ENCODE measurements around the gene RAB3C.

DNA sequence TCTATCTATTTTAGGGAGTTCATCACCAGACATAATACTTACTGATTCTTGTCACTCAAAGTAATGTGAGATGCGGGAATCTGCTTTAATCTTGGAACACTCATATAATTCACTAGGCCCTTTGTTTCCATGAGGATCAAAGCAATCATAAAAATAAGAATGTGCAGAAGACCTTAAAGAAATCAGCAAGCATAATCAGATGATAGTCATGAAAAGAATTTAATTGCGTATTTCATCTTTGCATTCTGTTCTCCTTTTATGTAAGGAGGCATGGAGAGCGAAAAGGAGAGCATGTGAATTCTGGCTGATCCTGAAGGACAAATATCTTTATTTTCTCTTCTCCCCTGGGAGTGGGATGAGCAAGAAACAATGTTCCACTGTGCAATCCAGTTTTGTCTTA, 128.0 kb downstream of the RAB3C start:
- TF ChIP-seq, protein P1, sequence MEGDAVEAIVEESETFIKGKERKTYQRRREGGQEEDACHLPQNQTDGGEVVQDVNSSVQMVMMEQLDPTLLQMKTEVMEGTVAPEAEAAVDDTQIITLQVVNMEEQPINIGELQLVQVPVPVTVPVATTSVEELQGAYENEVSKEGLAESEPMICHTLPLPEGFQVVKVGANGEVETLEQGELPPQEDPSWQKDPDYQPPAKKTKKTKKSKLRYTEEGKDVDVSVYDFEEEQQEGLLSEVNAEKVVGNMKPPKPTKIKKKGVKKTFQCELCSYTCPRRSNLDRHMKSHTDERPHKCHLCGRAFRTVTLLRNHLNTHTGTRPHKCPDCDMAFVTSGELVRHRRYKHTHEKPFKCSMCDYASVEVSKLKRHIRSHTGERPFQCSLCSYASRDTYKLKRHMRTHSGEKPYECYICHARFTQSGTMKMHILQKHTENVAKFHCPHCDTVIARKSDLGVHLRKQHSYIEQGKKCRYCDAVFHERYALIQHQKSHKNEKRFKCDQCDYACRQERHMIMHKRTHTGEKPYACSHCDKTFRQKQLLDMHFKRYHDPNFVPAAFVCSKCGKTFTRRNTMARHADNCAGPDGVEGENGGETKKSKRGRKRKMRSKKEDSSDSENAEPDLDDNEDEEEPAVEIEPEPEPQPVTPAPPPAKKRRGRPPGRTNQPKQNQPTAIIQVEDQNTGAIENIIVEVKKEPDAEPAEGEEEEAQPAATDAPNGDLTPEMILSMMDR (IDR thresholded peaks at IDR 0.05): no peak
- no peak for TF ChIP-seq POLR2A (IDR thresholded peaks at IDR 0.05)
